BLaER1 (cell line): ENCODE results near the gene AMIGO2.
"Not testable (repeated sequence)": the region's sequence is repeated elsewhere in the genome, so short reads cannot be mapped to it uniquely, and the experiment has no call there.

ENCODE experiments used
- H3K27ac ChIP-seq: shearing (Covaris generic); formaldehyde crosslinking; 2 replicates; pipeline ENCODE4 v1.8.1; 2022
- H3K27me3 ChIP-seq: shearing (Covaris generic); formaldehyde crosslinking; 2 replicates; pipeline ENCODE4 v1.8.1; 2022
- H3K36me3 ChIP-seq: shearing (Covaris generic); formaldehyde crosslinking; 2 replicates; pipeline ENCODE4 v1.8.1; 2022
- H3K4me1 ChIP-seq: shearing (Covaris generic); formaldehyde crosslinking; 2 replicates; pipeline ENCODE4 v1.8.1; 2022
- H3K4me2 ChIP-seq: shearing (Covaris generic); formaldehyde crosslinking; 2 replicates; pipeline ENCODE4 v1.8.1; 2022
- H3K4me3 ChIP-seq: shearing (Covaris generic); formaldehyde crosslinking; 2 replicates; pipeline ENCODE4 v1.8.1; 2022
- H3K9ac ChIP-seq: shearing (Covaris generic); formaldehyde crosslinking; 2 replicates; pipeline ENCODE4 v1.8.1; 2022
- H3K9me3 ChIP-seq: shearing (Covaris generic); formaldehyde crosslinking; 2 replicates; pipeline ENCODE4 v1.8.1; 2022
- H4K20me1 ChIP-seq: shearing (Covaris generic); formaldehyde crosslinking; 2 replicates; pipeline ENCODE4 v1.8.1; 2022
- Cebpa-rat ChIP-seq: shearing (Covaris generic); IDR thresholded peaks from 2 replicates; pipeline ENCODE4 v1.8.1; 2022

AMIGO2 gene

DNA sequence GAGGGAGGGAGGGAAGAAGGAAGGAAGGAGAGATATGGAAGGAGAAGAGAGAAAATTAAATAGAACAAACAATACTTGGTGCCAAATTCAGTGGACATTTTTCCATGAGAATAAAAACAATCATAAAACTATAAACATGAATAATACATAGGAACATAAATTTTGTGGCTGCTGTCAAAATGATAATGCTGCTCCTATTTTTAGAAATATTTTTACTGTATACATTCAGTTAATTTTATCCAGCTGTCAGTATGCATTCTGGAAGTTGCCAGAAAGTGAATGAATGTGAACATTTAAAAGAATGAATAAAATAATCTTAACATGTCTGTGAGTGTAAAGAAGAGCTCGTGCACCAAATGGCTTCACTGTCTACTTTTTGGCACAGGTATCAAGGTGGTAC, 14.2 kb downstream of the AMIGO2 start:
- Histone ChIP-seq H3K27me3 (no peaks in the 10 kb centered on the region), H3K9ac (no peak overlapping the region), H3K4me3 (no peak overlapping the region), H3K4me1 (no peaks in the 10 kb centered on the region), H3K36me3 (no peaks in the 10 kb centered on the region), H3K27ac (no peak overlapping the region), H4K20me1 (no peaks in the 10 kb centered on the region), H3K9me3 (no peaks in the 10 kb centered on the region), H3K4me2 (no peak overlapping the region)
- TF ChIP-seq Cebpa-rat = no peak

DNA sequence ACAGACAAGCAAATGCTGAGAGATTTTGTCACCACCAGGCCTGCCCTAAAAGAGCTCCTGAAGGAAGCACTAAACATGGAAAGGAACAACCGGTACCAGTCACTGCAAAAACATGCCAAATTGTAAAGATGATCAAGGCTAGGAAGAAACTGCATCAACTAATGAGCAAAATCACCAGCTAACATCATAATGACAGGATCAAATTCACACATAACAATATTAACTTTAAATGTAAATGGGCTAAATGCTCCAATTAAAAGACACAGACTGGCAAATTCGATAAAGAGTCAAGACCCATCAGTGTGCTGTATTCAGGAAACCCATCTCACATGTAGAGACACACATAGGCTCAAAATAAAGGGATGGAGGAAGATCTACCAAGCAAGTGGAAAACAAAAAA, 21.1 kb downstream of the AMIGO2 start:
- H3K4me2 ChIP-seq, H3K9ac ChIP-seq, H3K27ac ChIP-seq, H3K4me3 ChIP-seq, H3K36me3 ChIP-seq, H3K4me1 ChIP-seq, H4K20me1 ChIP-seq, H3K9me3 ChIP-seq, H3K27me3 ChIP-seq: not testable (repeated sequence)

DNA sequence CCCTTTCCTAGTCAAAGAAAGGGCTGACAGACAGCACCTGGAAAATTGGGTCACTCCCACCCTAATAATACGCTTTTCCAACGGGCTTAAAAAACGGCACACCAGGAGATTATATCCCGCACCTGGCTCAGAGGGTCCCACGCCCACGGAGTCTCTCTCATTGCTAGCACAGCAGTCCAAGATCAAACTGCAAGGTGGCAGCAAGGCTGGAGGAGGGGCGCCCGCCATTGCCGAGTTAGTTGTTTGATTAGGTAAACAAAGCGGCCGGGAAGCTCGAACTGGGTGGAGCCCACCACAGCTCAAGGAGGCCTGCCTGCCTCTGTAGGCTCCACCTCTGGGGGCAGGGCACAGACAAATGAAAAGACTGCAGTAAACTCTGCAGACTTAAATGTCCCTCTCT, 22.8 kb downstream of the AMIGO2 start:
- H3K36me3 ChIP-seq, H3K4me1 ChIP-seq, H3K27me3 ChIP-seq, H3K27ac ChIP-seq, H4K20me1 ChIP-seq, H3K4me2 ChIP-seq, H3K9ac ChIP-seq, H3K4me3 ChIP-seq: not testable (repeated sequence)
- H3K9me3 ChIP-seq = peaks cover 14% of the 10 kb centered on the region

DNA sequence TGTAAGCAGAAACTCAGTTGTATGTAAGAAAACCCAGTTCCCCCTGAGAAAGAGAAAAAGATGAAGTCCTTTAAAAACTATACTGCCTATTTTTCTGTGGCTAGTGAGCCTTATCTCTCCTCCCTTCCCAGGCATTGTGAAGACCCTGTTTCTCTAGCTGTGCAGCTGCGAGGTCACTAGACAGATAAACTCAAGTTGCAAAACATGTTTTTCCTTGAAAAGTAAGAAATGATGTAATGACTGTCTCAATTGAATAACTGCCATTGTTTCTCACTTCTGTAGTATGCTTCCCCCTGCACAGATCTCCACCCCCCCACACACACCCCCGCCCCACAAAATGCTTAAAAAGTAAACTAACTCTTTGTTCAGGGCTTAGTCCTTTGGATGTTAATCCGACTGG, 23.9 kb downstream of the AMIGO2 start:
- H3K27me3 ChIP-seq, H3K27ac ChIP-seq: not testable (repeated sequence)

DNA sequence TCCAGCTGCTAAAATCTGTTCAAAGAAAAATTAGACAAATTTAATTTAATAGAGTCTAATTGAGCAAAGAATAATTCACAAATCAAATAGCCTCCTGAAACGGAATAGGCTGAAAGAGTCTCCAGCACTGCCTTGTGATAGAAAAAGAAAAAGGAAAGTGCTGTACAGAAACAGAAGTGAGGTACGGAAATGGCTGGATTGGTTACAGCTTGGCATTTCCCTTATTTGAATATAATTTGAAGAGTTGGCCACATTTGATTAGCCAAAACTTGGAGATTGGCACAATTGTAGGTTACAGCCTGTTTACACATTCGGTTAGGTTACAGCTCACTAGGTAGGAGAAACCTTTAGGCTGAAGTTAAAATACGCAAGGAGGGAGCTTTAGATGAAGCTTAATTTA, 25.1 kb downstream of the AMIGO2 start:
- Histone ChIP-seq H3K4me2 (no peak overlapping the region), H3K4me3 (no peak overlapping the region)

More for the DNA sequence above, 23.9 kb downstream of the AMIGO2 start:
- H3K4me3 ChIP-seq, H3K36me3 ChIP-seq, H3K9ac ChIP-seq, H3K4me2 ChIP-seq, H3K4me1 ChIP-seq, H4K20me1 ChIP-seq: not testable (repeated sequence)
- H3K9me3 ChIP-seq = peaks cover 24% of the 10 kb centered on the region

DNA sequence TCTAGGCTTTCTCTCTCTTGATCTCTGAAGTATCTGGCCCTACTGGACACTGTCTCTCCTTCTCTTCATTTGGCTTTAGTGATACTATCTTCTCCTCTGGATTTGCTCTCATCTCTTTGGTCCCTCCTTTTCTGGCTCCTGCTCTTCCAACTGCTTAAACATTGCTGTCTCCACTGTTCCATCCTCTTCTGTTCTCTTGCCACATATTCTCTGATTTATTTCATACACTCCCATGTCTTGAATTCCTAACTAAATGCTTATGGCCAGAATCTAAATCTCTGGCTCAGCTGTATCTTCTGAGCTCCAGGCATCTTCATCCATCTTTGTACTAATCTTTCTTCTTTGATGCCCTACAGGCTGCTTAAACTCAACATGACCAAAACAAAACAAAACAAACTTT, 25.8 kb downstream of the AMIGO2 start:
- H3K27me3 ChIP-seq = no peaks in the 10 kb centered on the region
- no peak overlapping the region for H3K4me2 ChIP-seq
- H3K4me3 ChIP-seq = no peak overlapping the region
- H3K9ac ChIP-seq = no peak overlapping the region
- no peaks in the 10 kb centered on the region for H3K4me1 ChIP-seq
- no peak overlapping the region for H3K27ac ChIP-seq
- H4K20me1 ChIP-seq = no peaks in the 10 kb centered on the region
- H3K36me3 ChIP-seq = 0 out of 2 replicates have a peak, but pooled peaks cover 5% of the 10 kb centered on the region
- H3K9me3 ChIP-seq = peaks cover 34% of the 10 kb centered on the region
- TF ChIP-seq Cebpa-rat = no peak

More for the DNA sequence above, 25.1 kb downstream of the AMIGO2 start:
- H4K20me1 ChIP-seq = no peaks in the 10 kb centered on the region
- TF ChIP-seq Cebpa-rat = no peak
- no peak overlapping the region for H3K27ac ChIP-seq
- H3K27me3 ChIP-seq = no peaks in the 10 kb centered on the region
- no peak overlapping the region for H3K9ac ChIP-seq
- 0 out of 2 replicates have a peak, but pooled peaks cover 5% of the 10 kb centered on the region for H3K36me3 ChIP-seq
- peaks cover 34% of the 10 kb centered on the region for H3K9me3 ChIP-seq
- no peaks in the 10 kb centered on the region for H3K4me1 ChIP-seq

DNA sequence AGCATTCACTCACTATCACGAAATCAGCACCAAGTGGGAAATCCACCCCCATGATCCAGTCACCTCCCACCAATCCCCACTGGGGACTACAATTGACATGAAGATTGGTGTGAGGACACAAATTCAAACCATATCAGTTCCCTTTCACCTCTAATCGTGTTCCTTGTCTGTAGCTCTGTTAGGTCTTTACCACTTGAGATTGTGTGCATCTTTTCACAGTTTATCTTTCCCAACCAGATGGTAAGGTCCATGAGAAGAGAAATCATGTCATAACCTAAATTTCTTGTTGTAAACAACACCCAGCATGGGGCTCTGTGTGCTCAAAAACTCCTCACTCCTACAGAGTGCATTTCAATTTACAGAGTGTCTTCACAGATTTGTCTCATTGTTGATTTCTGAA, 27.5 kb downstream of the AMIGO2 start:
- TF ChIP-seq Cebpa-rat = no peak
- Histone ChIP-seq H3K4me1 (no peaks in the 10 kb centered on the region), H3K4me3 (no peak overlapping the region), H3K4me2 (no peak overlapping the region), H3K36me3 (0 out of 2 replicates have a peak, but pooled peaks cover 5% of the 10 kb centered on the region), H3K9ac (no peak overlapping the region), H3K27me3 (no peaks in the 10 kb centered on the region), H3K9me3 (peaks cover 34% of the 10 kb centered on the region), H3K27ac (no peak overlapping the region), H4K20me1 (no peaks in the 10 kb centered on the region)

DNA sequence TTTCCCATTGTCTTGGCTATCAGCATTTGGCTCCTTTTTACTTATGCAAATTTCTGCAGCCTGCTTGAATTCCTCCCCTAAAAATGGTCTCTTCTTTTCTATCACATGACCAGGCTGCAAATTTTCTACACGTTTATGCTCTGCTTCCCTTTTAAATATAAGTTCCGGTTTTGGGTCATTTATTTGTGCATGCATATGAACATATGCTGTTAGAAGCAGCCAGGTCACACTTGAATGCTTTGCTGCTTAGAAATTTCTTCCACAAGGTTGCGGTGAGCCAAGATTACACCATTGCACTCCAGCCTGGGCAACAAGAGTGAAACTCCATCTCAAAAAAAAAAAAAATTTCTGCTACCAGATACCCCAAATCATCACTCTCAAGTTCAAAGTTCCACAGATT, 28.5 kb downstream of the AMIGO2 start:
- H3K27me3 ChIP-seq, H4K20me1 ChIP-seq, H3K27ac ChIP-seq, H3K4me1 ChIP-seq, H3K36me3 ChIP-seq, H3K9ac ChIP-seq, H3K4me2 ChIP-seq: not testable (repeated sequence)
- Histone ChIP-seq H3K4me3 (0 out of 2 replicates have a peak overlapping the region, but pooled peaks have one; percentile 18), H3K9me3 (peaks cover 26% of the 10 kb centered on the region)

DNA sequence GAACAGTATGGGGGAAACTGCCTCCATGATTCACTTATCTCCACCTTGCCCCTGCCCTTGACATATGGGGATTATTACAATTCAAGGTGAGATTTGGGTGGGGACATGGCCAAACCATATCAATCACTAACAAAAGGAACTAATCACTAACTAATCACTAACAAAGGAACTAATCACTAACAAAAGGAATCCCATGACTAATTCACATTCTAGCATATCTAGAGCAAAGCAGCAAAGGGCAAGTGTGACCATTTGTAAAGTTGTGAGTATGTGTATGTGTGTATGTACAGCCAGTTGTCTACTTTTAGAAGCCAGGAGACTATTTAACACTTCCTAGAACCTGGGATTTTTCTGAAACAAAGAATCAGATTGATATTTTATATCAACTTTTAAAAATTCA, 31.2 kb downstream of the AMIGO2 start:
- Histone ChIP-seq H3K36me3 (0 out of 2 replicates have a peak, but pooled peaks cover 5% of the 10 kb centered on the region), H3K4me2 (no peak overlapping the region), H3K27ac (no peak overlapping the region), H3K9me3 (peaks cover 25% of the 10 kb centered on the region), H3K4me3 (no peak overlapping the region), H3K9ac (no peak overlapping the region), H3K4me1 (no peaks in the 10 kb centered on the region), H3K27me3 (no peaks in the 10 kb centered on the region), H4K20me1 (no peaks in the 10 kb centered on the region)
- no peak for TF ChIP-seq Cebpa-rat

DNA sequence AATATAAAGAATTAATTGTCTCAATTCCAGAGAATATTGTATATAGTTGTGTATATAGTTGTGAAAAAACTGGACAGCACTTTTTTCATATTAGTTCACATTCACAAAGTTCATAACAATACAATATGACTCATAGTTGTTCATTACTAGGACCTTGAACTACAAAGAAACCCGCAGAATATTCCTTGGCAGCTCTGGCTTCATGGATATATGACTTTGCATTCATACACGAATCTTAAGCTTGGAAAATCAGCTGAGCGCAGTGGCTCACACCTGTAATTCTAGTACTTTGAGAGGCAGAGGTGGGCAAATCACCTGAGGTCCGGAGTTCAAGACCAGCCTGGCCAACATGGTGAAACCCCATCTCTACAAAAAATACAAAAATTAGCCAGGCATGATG, 38.4 kb downstream of the AMIGO2 start:
- Histone ChIP-seq H3K9me3 (no peaks in the 10 kb centered on the region), H3K27ac (no peak overlapping the region), H4K20me1 (no peaks in the 10 kb centered on the region), H3K4me3 (no peak overlapping the region), H3K9ac (no peak overlapping the region), H3K4me1 (no peaks in the 10 kb centered on the region), H3K4me2 (no peak overlapping the region), H3K27me3 (no peaks in the 10 kb centered on the region), H3K36me3 (no peaks in the 10 kb centered on the region)
- TF ChIP-seq Cebpa-rat = no peak

DNA sequence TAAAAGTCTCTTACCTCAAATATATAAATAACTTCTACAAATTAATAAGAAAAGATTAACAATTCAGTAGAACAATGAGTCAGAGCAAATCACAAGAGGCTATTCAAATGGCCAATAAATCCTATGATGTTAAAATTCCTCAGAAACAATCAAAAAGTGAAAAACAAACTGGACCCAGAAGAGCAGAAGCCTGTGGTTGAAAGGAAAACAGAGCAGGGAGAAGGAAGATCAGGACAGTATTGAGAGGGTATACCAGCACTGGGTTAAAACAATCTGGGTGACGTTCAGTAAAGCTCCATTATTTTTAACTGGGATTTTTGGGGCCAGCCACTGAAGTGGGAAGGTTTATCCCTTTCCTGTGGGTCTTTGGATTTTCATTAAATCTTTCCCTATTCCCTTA, 40.0 kb downstream of the AMIGO2 start:
- no peak for TF ChIP-seq Cebpa-rat
- Histone ChIP-seq H3K9me3 (no peaks in the 10 kb centered on the region), H3K27ac (no peak overlapping the region), H3K27me3 (no peaks in the 10 kb centered on the region), H3K4me1 (no peaks in the 10 kb centered on the region), H3K4me3 (no peak overlapping the region), H4K20me1 (no peaks in the 10 kb centered on the region), H3K9ac (no peak overlapping the region), H3K4me2 (no peak overlapping the region), H3K36me3 (no peaks in the 10 kb centered on the region)
